SKM-1 (cell line): Measurements from ENCODE around the gene AP3M1.
"Not testable (repeated sequence)": the region's sequence is repeated elsewhere in the genome, so short reads cannot be mapped to it uniquely, and the experiment has no call there.

Experiments used
- DNase-seq: peaks from one replicate; lab custom pipeline; 2025; ENCODE audit not compliant: unreplicated experiment; lab: John Stamatoyannopoulos, UW

The AP3M1 gene

DNA sequence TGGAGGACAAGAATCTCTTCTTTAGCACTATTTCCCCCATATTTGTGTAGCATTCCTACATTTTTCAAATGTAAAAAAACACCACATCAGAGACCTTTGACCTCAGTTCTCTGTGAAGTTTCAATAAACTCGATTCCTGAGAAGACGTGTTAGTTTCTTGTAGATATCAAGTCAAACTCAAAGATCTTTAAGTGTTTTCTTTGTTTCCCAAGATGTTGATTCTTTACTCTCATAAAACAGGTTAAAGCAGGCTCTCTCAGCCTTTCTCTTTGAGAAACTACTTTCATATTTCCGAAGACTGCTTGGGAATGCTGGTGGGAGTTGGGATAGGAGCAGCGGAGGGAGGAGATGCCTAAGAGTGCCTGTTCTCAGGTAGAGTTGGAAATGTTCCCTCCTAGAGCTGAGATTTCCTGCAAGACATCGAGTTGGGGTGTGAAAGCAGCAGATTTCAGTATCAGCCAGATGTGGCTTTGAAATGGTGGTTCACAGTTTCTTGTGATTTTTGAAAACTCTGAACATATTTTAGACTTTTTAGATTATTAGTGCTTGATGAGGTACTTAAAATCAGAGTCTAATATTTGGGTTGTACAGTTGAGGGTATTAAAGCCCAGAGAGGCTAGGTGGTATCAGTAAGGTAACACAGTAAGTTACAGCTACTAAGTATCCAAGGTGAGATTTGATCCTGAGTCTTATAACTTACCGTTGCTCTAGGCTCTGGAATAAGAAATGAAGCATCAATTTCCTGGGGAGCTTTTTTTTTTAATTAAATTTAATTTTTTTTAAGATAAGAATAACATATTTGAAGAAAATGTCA, 14.3 kb upstream of the AP3M1 start:
- DNase-seq: no peak

- no peak for DNase-seq
Observed at GRCh38 chr10:74163319-74164068, 12.9 kb upstream of the AP3M1 start.

DNA sequence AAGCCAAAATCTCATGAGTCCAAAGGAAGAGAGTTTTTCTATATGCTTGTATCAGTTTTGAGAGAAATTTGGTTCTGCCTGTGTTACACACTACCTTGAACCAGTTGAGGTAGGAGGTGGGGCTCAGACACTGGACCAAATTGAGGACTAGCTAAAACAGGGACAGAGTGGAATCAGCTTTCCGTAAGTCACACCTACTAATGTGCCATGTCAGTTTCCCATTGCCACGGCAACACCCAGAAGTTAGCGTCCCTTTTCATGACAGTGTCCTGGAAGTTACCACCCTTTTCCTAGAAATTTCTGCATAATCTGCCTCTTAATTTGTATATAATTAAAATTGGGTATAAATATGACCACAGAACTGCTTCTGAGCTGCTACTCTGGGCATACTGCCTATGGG, 9.4 kb upstream of the AP3M1 start:
- no peak for DNase-seq

DNA sequence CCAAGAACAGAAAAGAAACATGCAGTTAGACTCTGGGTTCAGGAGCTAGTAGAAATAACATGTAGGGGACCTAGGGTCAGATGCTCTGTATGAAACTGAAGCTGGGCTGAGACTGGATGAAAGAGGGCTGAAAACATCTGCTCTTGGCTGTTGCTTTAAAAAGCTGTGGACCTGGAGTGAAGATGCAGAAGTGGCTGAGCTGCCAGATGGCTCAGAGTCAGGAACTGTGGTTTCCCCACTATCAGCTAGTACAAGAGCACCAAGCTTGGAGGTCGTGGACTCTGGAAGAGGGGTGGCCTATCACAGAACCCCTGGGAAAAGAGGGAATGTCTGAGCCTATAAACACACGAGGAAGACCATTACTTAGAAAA, 6.3 kb upstream of the AP3M1 start:
- no peak for DNase-seq

GRCh38 chr10:74153676-74154075, 3.0 kb upstream of the AP3M1 start:
- DNase-seq: no peak

GRCh38 chr10:74153123-74153522, 2.5 kb upstream of the AP3M1 start:
- DNase-seq: no peak

GRCh38 chr10:74151879-74152722, 1.5 kb upstream of the AP3M1 start:
- DNase-seq: no peak

DNA sequence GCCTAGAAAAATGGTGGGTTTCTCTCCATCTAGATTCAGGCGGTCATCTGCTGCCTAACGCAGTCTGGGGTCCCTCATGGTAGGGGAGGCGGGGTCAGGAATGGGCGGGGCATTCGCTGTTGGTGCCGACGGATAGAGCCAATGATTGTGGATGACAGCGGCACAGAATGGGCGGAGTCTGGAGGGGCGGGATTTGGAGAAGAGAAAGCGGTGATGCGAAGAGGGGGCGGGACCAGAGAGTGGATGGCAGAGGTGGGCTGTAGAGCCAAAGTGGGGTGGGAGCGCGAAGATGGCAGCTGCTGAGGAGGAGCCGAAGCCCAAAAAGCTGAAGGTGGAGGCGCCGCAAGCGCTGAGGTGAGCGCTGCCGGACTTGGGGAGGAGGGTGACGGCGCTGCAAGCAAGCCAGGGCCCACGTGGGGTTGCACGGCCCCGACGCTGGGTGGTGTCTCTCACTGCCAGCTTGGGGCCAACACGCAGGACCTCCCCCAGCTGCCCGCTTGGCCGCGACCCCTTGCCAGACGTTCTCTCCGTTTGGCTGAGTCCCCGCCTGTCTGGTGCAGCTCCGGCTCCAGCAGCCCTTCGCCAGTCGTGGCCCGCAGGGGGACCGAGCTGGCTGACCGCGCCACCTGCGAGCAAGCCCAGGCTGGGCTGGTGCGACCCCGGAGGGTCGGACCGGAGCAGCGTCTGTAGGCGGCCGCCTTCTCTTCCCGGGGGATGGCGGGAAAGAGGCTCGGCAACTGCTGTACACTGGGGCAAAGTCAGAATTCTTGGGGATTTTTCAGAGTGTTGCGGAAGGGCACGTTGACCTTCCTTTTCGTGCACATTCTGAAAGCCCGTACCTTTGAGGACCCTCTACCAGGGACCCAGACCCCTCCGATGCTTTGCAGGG, 606 bp upstream of the AP3M1 start, which contains the start of gene ADK:
TSS of gene ADK (plus strand) at position 232 of the 889 bp plus-strand sequence. CDS start at position 290, 58 bp downstream.
- DNase-seq: peak; percentile 98

GRCh38 chr10:74146980-74147379, 3.6 kb downstream of the AP3M1 start:
- DNase-seq: not testable (repeated sequence)

DNA sequence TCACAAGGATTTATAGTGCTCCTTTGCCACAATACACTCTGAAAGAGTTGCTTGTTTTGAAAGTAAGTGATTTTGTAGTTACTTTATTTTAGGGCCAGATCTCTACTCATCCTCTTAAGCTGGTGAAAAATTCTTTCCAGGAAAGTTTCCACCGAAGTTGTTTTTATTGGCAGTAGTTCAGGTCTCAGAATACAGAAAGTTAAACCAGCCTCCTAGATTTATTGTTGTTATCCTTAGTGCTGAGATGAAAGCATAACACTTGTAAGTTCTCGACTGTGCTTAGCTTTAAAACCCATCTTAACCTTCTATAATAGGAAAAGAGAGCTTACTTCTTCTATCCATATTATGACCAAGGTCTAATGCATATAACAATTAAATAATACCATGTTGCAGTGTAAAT, 5.5 kb downstream of the AP3M1 start:
- no peak for DNase-seq

DNA sequence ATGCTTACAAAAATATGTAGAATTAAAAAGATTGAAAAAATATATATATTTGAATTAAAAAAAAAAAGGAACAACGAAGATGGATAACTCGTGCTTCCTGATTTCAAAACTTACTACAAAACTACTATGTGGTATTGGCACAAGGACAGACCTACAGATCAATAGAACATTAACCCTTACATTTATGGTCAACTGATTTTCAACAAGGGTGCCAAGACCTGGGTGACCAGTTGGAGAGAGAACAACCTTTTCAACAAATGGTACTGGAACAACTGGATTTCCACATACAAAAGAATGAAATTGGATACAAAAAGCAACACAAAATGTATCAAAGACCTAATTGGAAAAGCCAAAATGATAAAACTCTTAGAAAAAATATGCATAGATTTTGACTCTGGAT, 10.1 kb downstream of the AP3M1 start:
- DNase-seq: no peak

DNA sequence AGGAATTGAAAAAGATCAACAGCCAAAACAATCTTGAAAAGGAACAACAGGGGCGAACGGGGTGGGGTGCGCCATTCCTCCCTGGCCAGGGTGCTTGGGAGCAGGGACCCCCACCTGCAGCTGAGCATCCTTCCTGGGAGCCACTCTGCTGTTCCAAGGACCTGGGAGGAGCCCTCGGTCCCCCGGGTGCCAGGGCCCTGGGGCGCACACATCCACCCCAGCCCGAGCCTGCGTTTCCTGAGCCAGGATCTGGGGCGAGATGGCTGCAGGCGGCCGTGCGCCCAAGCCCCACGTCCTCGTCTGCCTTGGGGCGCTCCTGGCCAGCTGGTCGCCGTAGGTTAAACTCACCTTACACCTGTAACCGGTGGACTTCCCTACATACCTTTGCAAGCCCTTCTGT, 10.6 kb downstream of the AP3M1 start:
- no peak for DNase-seq

GRCh38 chr10:74138596-74138995, 12.0 kb downstream of the AP3M1 start:
- not testable (repeated sequence) for DNase-seq

DNA sequence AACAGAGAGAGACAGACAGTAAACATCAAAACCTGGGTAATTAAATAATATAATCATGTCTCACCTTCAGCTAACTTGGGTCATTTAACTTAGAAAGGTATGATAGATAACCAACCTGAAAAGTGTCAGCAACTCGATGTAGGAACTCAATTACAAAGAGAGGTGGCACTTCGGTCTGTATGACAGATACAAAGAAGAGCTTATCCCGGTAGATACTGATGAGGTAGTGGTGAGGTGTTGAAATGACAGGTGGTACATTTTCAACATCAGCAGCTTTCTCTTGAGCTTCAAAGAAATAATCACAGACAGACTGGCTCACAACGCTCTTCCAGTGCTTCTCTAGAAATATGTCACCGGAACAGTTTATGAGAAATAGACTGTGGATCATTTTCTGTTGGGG, 12.6 kb downstream of the AP3M1 start:
- no peak for DNase-seq

GRCh38 chr10:74135452-74135851, 15.2 kb downstream of the AP3M1 start:
- no peak for DNase-seq

GRCh38 chr10:74133923-74134820, 16.5 kb downstream of the AP3M1 start:
- no peak for DNase-seq

GRCh38 chr10:74123081-74123480, 27.5 kb downstream of the AP3M1 start:
- DNase-seq: no peak

DNA sequence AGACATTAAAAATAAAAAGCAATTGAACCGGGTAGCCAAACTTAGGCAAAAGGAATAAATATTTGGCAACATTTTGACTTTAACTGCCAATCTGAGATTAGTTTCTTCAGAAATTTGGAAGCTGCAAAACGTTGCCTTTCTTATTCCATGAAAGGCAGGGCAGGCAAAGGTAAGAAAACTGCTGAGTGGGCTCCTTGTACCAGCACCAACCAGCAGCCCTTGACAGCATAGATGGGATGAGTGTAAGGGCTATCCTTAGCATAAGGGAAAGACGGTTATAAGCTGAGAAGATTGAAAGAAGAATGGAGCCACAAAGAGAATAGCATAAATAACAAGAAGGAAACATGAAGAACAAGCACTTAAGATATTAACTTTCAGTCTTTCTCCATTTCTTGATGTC, 28.6 kb downstream of the AP3M1 start:
- no peak for DNase-seq

DNA sequence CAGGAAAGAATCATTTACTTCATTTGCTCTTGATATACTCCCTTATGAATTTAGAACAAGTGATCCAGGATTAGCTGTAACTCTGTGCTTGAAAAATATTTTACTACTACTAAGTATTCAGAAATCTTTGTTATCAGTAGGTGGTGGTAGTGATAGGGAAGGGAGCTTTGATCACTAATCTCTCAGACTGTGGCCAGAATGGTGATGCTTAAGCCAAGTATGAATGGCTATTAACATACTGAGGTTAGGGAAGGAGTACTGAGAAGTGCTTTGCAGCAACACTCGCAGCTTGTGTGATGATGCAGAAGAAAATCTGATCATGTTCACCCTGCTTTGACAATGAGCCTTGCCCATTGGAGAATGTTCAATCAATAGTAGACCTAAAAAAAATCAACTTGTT, 29.3 kb downstream of the AP3M1 start:
- no peak for DNase-seq
